Measurements from ENCODE around the gene CHI3L2. TPM values are rescaled to one million over a fixed set of nuclear protein-coding genes. Genes with fewer than 3 reads are reported as not detected.

CHI3L2 gene
- total RNA-seq, 1 experiment from 2014 or later: not detected

GRCh38 chr1:111241797-111242196, 14.3 kb downstream of the CHI3L2 start:
- ChIA-PET CTCF (no interaction called here), POLR2A (ENCODE audit: unreplicated experiment) (no interaction called here)

GRCh38 chr1:111242805-111243523, 15.5 kb downstream of the CHI3L2 start:
- H3K27ac ChIP-seq: no peak overlapping the region
- no peaks in the 10 kb centered on the region for H3K79me2 ChIP-seq (ENCODE audit: low read depth)
- BruUV-seq (replicated peaks): no TSS peak
- TF ChIP-seq, protein P1, sequence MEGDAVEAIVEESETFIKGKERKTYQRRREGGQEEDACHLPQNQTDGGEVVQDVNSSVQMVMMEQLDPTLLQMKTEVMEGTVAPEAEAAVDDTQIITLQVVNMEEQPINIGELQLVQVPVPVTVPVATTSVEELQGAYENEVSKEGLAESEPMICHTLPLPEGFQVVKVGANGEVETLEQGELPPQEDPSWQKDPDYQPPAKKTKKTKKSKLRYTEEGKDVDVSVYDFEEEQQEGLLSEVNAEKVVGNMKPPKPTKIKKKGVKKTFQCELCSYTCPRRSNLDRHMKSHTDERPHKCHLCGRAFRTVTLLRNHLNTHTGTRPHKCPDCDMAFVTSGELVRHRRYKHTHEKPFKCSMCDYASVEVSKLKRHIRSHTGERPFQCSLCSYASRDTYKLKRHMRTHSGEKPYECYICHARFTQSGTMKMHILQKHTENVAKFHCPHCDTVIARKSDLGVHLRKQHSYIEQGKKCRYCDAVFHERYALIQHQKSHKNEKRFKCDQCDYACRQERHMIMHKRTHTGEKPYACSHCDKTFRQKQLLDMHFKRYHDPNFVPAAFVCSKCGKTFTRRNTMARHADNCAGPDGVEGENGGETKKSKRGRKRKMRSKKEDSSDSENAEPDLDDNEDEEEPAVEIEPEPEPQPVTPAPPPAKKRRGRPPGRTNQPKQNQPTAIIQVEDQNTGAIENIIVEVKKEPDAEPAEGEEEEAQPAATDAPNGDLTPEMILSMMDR (conservative IDR thresholded peaks at IDR 0.05): no peak
- no peak for TF ChIP-seq EZH2 (IDR thresholded peaks at IDR 0.05; ENCODE audit: low read depth)
- ChIA-PET POLR2A (ENCODE audit: unreplicated experiment) (no interaction called here), CTCF (no interaction called here)
- H3K36me3 ChIP-seq (ENCODE audit: low read depth): no peaks in the 10 kb centered on the region
- DNase-seq: no peak
- no peaks in the 10 kb centered on the region for H3K9me3 ChIP-seq (ENCODE audit: insufficient read depth, low read depth)
- no peak overlapping the region for H3K4me2 ChIP-seq
- no peaks in the 10 kb centered on the region for H3F3A ChIP-seq (ENCODE audit: insufficient read depth, low read depth)
- H3K4me1 ChIP-seq (replicated peaks; ENCODE audit: insufficient read depth): peaks cover 6% of the 10 kb centered on the region; the same call in 1 of the 2 replicates
- no peak overlapping the region for H3K4me3 ChIP-seq
- H2AFZ ChIP-seq: no peak overlapping the region
- no peaks in the 10 kb centered on the region for H3K9me2 ChIP-seq (ENCODE audit: insufficient read depth)
- no peaks in the 10 kb centered on the region for H3K27me3 ChIP-seq (ENCODE audit: insufficient read depth, low read depth)
- H4K20me1 ChIP-seq (ENCODE audit: insufficient read depth): no peaks in the 10 kb centered on the region
- intact Hi-C loops (cut with micrococcal nuclease; ENCODE audit: unreplicated experiment): no loop called here

More at GRCh38 chr1:111241797-111242196, 14.3 kb downstream of the CHI3L2 start:
- Histone ChIP-seq H3K79me2 (ENCODE audit: low read depth) (no peaks in the 10 kb centered on the region), H3K9me2 (ENCODE audit: insufficient read depth) (no peaks in the 10 kb centered on the region), H2AFZ (no peak overlapping the region), H4K20me1 (ENCODE audit: insufficient read depth) (no peaks in the 10 kb centered on the region), H3K9me3 (ENCODE audit: insufficient read depth, low read depth) (no peaks in the 10 kb centered on the region), H3K4me1 (replicated peaks; ENCODE audit: insufficient read depth) (peaks cover 17% of the 10 kb centered on the region), H3K27ac (no peak overlapping the region), H3K4me2 (no peak overlapping the region), H3K4me3 (no peak overlapping the region), H3F3A (ENCODE audit: insufficient read depth, low read depth) (peaks cover 8% of the 10 kb centered on the region), H3K36me3 (ENCODE audit: low read depth) (no peaks in the 10 kb centered on the region), H3K27me3 (ENCODE audit: insufficient read depth, low read depth) (no peaks in the 10 kb centered on the region)
- BruUV-seq (replicated peaks): no TSS peak
- DNase-seq: peak in 1 of 2 experiments; percentile 53
- intact Hi-C loops (cut with micrococcal nuclease; ENCODE audit: unreplicated experiment): no loop called here
- TF ChIP-seq, protein P1 (conservative IDR thresholded peaks at IDR 0.05): no peak
- no peak for TF ChIP-seq EZH2 (IDR thresholded peaks at IDR 0.05; ENCODE audit: low read depth)

- Histone ChIP-seq H3F3A (ENCODE audit: insufficient read depth, low read depth) (no peaks in the 10 kb centered on the region), H3K79me2 (ENCODE audit: low read depth) (no peaks in the 10 kb centered on the region), H3K4me1 (replicated peaks; ENCODE audit: insufficient read depth) (no peaks in the 10 kb centered on the region), H3K9me2 (ENCODE audit: insufficient read depth) (no peaks in the 10 kb centered on the region), H3K27ac (no peak overlapping the region), H2AFZ (no peak overlapping the region), H3K27me3 (ENCODE audit: insufficient read depth, low read depth) (0 out of 2 replicates have a peak, but pooled peaks cover 6% of the 10 kb centered on the region), H3K9me3 (ENCODE audit: insufficient read depth, low read depth) (no peaks in the 10 kb centered on the region), H3K36me3 (ENCODE audit: low read depth) (no peaks in the 10 kb centered on the region), H4K20me1 (ENCODE audit: insufficient read depth) (no peaks in the 10 kb centered on the region), H3K4me3 (no peak overlapping the region), H3K4me2 (no peak overlapping the region)
- no peak for DNase-seq
- CTCF ChIA-PET: no interaction called here
- TF ChIP-seq, protein P1 (conservative IDR thresholded peaks at IDR 0.05): no peak
- TF ChIP-seq EZH2 (IDR thresholded peaks at IDR 0.05; ENCODE audit: low read depth): no peak
- POLR2A ChIA-PET (ENCODE audit: unreplicated experiment): no interaction called here
- intact Hi-C loops (cut with micrococcal nuclease; ENCODE audit: unreplicated experiment): no loop called here
- no TSS peak for BruUV-seq (replicated peaks)
Observed at GRCh38 chr1:111247125-111247838, 19.8 kb downstream of the CHI3L2 start.

Measured in PC-9 (cell line).